Hepatocyte (in vitro differentiated cells): ENCODE results near the gene ADGRL3.

Experiments
- CTCF ChIP-seq: fragments of 200-600 bp; sonication (generic); IDR thresholded peaks from 2 replicates; pipeline ENCODE4 v1.5.1; 2016; ENCODE audit warnings: antibody characterized with exemption, mild to moderate bottlenecking; ENCODE audit not compliant: poor library complexity
- EZH2 ChIP-seq: fragments of 200-600 bp; sonication (generic); IDR thresholded peaks from 2 replicates; pipeline ENCODE4 v1.6.1; 2016; ENCODE audit warnings: antibody characterized with exemption, mild to moderate bottlenecking, borderline replicate concordance
- EZH2phosphoT487 ChIP-seq: fragments of 200-600 bp; sonication (generic); IDR thresholded peaks from one replicate; pipeline ENCODE4 v1.6.1; 2018; ENCODE audit warnings: antibody characterized with exemption, mild to moderate bottlenecking, low read depth, moderate library complexity; ENCODE audit not compliant: unreplicated experiment, severe bottlenecking

GRCh38 chr4:61298178-61298740 is 98.1 kb downstream of the ADGRL3 start:
- no peak for TF ChIP-seq CTCF
- TF ChIP-seq EZH2, result no peak
- no peak for TF ChIP-seq EZH2phosphoT487
